GM12872 (cell line): ENCODE data around the gene ACTR3.

Experiments
- CTCF ChIP-seq: IDR thresholded peaks from 3 replicates; pipeline ENCODE4 v1.5.1; 2011; ENCODE audit warnings: low read depth, mild to moderate bottlenecking, low read length, moderate library complexity; ENCODE audit not compliant: insufficient read depth

Gene ACTR3

DNA sequence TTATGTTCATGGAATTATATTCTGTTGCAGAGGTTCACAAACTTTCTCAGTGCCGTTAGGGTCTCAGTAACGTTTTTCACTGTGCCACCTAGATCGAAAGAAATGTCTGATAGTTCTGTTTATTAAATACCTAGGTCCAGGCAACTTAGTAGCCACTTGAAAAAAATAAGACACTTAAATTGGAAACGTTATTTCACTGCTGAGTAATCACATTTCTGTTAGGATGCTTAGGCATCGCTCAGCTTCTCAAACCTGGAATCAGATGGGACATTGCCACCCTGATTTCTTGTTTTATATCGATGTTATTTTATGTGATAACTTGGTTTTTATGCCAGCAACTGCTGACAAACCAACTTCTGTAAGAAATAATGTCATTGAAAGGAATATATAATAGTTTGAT lies 36.0 kb downstream of the ACTR3 start:
- TF ChIP-seq CTCF, result no peak

DNA sequence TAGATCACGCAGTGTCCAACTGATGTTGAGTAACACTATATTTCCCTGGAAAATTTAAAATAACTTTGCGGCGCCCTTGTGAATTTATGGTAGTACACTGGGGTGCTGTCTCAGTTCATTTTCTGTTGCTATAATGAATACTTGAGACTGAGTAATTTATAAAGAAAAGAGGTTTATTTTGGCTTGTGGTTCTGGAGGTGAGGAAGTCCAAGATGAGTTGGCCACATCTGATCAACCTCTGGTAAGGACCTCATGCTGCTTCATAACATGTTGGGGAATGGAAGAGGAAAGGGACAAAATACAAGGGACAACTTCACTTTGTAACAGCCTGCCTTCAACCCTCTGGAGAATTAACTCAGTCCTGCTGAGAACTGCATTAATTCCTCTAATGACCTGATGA lies 36.4 kb downstream of the ACTR3 start:
- no peak for TF ChIP-seq CTCF

GRCh38 chr2:113930448-113930847 lies 40.6 kb downstream of the ACTR3 start:
- no peak for TF ChIP-seq CTCF

GRCh38 chr2:113937501-113937900 lies 47.6 kb downstream of the ACTR3 start:
- no peak for TF ChIP-seq CTCF

DNA sequence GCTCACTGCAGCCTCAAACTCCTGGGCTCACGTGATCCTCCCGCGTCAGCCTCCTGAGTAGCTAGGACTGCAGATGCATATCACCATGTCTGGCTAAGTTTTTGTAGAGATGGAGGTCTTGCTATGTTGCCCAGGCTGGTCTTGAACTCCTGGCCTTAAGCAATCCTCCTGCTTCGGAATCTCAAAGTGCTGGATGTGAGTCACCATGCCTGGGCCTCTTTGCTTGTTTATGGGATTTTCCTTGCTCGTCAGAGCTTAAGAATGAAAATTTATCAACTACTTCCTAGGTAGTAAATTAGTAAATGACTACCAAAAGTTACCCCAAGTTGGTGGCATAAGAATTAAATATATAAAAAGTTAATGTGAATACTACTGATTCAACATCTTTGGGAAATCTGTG lies 51.0 kb downstream of the ACTR3 start:
- no peak for TF ChIP-seq CTCF

GRCh38 chr2:113961000-113961399 lies 71.1 kb downstream of the ACTR3 start:
- TF ChIP-seq CTCF, result no peak

GRCh38 chr2:113962692-113963480 lies 73.0 kb downstream of the ACTR3 start:
- no peak for TF ChIP-seq CTCF

- no peak for TF ChIP-seq CTCF
Measured at GRCh38 chr2:113963965-113964364, 74.1 kb downstream of the ACTR3 start.
